ENCODE results near the gene MAPK1. TPM values are rescaled to one million over a fixed set of nuclear protein-coding genes. Genes with fewer than 3 reads are reported as not detected.

MAPK1 gene
- total RNA-seq, 1 experiment from 2014 or later = 87.4 TPM

DNA sequence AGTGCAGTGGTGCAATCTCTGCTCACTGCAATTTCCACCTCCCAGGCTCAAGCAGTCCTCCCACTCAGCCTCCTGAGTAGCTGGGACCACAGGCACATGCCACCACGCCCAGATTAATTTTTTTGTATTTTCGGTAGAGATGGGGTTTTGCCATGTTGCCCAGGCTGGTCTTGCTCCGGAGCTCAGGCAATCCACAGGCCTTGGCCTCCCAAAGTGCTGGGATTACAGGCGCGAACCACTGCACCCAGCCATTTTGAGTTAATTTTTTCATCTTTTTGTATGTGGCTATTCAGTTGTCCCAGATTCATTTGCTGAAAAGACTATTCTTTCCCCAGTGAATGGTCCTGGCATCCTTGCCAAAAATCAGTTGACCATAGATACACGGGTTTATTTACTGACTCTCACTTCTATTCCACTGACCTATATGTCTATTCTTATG, 63.6 kb downstream of the MAPK1 start:
- H3K27ac Mint-ChIP-seq = no peak overlapping the region
- H3K4me3 Mint-ChIP-seq = no peak overlapping the region
- ATAC-seq = no peak
- H3K27me3 Mint-ChIP-seq (ENCODE audit: low read depth) = no peaks in the 10 kb centered on the region
- POLR2A ChIA-PET = no interaction called here
- DNase-seq (ENCODE audit: low spot score) = no peak
- peaks cover 66% of the 10 kb centered on the region for H3K36me3 Mint-ChIP-seq
- no peaks in the 10 kb centered on the region for H3K4me1 Mint-ChIP-seq
- TF ChIP-seq, protein P1, sequence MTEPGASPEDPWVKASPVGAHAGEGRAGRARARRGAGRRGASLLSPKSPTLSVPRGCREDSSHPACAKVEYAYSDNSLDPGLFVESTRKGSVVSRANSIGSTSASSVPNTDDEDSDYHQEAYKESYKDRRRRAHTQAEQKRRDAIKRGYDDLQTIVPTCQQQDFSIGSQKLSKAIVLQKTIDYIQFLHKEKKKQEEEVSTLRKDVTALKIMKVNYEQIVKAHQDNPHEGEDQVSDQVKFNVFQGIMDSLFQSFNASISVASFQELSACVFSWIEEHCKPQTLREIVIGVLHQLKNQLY (CRISPR knock-in tag; IDR thresholded peaks at IDR 0.05) = no peak
- no peak for TF ChIP-seq ZNF317 (CRISPR knock-in tag; IDR thresholded peaks at IDR 0.05; ENCODE audit: borderline replicate concordance, low read depth)
- no peak for TF ChIP-seq E2F4 (CRISPR knock-in tag; IDR thresholded peaks at IDR 0.05; ENCODE audit: borderline replicate concordance, low read depth)
- TF ChIP-seq HMGA2 (CRISPR knock-in tag; IDR thresholded peaks at IDR 0.05) = no peak
- no peaks in the 10 kb centered on the region for H3K9me3 Mint-ChIP-seq
- CTCF ChIA-PET = no interaction called here

GRCh38 chr22:21802673-21803072, 64.8 kb downstream of the MAPK1 start:
- Mint-ChIP-seq H3K4me1 (no peaks in the 10 kb centered on the region), H3K27ac (no peak overlapping the region)

GRCh38 chr22:21802056-21802455, 65.4 kb downstream of the MAPK1 start:
- DNase-seq (ENCODE audit: low spot score) (no peak), ATAC-seq (no peak)
- ChIA-PET POLR2A (no interaction called here), CTCF (no interaction called here)
- Mint-ChIP-seq H3K36me3 (peaks cover 76% of the 10 kb centered on the region), H3K9me3 (no peaks in the 10 kb centered on the region), H3K27me3 (ENCODE audit: low read depth) (no peaks in the 10 kb centered on the region), H3K27ac (no peak overlapping the region), H3K4me3 (no peak overlapping the region), H3K4me1 (no peaks in the 10 kb centered on the region)
- TF ChIP-seq OVOL2 (CRISPR knock-in tag; IDR thresholded peaks at IDR 0.05; ENCODE audit: borderline replicate concordance) = no peak
- TF ChIP-seq, protein P2, sequence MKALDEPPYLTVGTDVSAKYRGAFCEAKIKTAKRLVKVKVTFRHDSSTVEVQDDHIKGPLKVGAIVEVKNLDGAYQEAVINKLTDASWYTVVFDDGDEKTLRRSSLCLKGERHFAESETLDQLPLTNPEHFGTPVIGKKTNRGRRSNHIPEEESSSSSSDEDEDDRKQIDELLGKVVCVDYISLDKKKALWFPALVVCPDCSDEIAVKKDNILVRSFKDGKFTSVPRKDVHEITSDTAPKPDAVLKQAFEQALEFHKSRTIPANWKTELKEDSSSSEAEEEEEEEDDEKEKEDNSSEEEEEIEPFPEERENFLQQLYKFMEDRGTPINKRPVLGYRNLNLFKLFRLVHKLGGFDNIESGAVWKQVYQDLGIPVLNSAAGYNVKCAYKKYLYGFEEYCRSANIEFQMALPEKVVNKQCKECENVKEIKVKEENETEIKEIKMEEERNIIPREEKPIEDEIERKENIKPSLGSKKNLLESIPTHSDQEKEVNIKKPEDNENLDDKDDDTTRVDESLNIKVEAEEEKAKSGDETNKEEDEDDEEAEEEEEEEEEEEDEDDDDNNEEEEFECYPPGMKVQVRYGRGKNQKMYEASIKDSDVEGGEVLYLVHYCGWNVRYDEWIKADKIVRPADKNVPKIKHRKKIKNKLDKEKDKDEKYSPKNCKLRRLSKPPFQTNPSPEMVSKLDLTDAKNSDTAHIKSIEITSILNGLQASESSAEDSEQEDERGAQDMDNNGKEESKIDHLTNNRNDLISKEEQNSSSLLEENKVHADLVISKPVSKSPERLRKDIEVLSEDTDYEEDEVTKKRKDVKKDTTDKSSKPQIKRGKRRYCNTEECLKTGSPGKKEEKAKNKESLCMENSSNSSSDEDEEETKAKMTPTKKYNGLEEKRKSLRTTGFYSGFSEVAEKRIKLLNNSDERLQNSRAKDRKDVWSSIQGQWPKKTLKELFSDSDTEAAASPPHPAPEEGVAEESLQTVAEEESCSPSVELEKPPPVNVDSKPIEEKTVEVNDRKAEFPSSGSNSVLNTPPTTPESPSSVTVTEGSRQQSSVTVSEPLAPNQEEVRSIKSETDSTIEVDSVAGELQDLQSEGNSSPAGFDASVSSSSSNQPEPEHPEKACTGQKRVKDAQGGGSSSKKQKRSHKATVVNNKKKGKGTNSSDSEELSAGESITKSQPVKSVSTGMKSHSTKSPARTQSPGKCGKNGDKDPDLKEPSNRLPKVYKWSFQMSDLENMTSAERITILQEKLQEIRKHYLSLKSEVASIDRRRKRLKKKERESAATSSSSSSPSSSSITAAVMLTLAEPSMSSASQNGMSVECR (CRISPR knock-in tag; IDR thresholded peaks at IDR 0.05; ENCODE audit: borderline replicate concordance) = no peak
- TF ChIP-seq E2F1 (CRISPR knock-in tag; IDR thresholded peaks at IDR 0.05) = no peak
- no peak for TF ChIP-seq PREB (CRISPR knock-in tag; IDR thresholded peaks at IDR 0.05; ENCODE audit: borderline replicate concordance)
- TF ChIP-seq, protein P3, sequence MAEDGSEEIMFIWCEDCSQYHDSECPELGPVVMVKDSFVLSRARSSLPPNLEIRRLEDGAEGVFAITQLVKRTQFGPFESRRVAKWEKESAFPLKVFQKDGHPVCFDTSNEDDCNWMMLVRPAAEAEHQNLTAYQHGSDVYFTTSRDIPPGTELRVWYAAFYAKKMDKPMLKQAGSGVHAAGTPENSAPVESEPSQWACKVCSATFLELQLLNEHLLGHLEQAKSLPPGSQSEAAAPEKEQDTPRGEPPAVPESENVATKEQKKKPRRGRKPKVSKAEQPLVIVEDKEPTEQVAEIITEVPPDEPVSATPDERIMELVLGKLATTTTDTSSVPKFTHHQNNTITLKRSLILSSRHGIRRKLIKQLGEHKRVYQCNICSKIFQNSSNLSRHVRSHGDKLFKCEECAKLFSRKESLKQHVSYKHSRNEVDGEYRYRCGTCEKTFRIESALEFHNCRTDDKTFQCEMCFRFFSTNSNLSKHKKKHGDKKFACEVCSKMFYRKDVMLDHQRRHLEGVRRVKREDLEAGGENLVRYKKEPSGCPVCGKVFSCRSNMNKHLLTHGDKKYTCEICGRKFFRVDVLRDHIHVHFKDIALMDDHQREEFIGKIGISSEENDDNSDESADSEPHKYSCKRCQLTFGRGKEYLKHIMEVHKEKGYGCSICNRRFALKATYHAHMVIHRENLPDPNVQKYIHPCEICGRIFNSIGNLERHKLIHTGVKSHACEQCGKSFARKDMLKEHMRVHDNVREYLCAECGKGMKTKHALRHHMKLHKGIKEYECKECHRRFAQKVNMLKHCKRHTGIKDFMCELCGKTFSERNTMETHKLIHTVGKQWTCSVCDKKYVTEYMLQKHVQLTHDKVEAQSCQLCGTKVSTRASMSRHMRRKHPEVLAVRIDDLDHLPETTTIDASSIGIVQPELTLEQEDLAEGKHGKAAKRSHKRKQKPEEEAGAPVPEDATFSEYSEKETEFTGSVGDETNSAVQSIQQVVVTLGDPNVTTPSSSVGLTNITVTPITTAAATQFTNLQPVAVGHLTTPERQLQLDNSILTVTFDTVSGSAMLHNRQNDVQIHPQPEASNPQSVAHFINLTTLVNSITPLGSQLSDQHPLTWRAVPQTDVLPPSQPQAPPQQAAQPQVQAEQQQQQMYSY (CRISPR knock-in tag; IDR thresholded peaks at IDR 0.05) = no peak
- no peak for TF ChIP-seq TP53 (CRISPR knock-in tag; IDR thresholded peaks at IDR 0.05)
- TF ChIP-seq, protein P4, sequence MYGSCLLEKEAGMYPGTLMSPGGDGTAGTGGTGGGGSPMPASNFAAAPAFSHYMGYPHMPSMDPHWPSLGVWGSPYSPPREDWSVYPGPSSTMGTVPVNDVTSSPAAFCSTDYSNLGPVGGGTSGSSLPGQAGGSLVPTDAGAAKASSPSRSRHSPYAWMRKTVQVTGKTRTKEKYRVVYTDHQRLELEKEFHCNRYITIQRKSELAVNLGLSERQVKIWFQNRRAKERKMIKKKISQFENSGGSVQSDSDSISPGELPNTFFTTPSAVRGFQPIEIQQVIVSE (CRISPR knock-in tag; IDR thresholded peaks at IDR 0.05; ENCODE audit: borderline replicate concordance) = no peak
- no peak for TF ChIP-seq EMX1 (CRISPR knock-in tag; IDR thresholded peaks at IDR 0.05)

More at GRCh38 chr22:21802673-21803072, 64.8 kb downstream of the MAPK1 start:
- DNase-seq (ENCODE audit: low spot score) (no peak), ATAC-seq (no peak)
- ChIA-PET CTCF (no interaction called here), POLR2A (no interaction called here)
- H3K27me3 Mint-ChIP-seq (ENCODE audit: low read depth) = no peaks in the 10 kb centered on the region
- no peaks in the 10 kb centered on the region for H3K9me3 Mint-ChIP-seq
- peaks cover 74% of the 10 kb centered on the region for H3K36me3 Mint-ChIP-seq
- TF ChIP-seq ATF6 (CRISPR knock-in tag; IDR thresholded peaks at IDR 0.05) = no peak
- H3K4me3 Mint-ChIP-seq = no peak overlapping the region
